Cerebellar cortex (tissue), 1 donor: Measurements from ENCODE around the gene FAAP24.
"Not testable (repeated sequence)": the region's sequence is repeated elsewhere in the genome, so short reads cannot be mapped to it uniquely, and the experiment has no call there.

ENCODE experiments used
- DNase-seq: peaks from one replicate; pipeline ENCODE4 v3.0.0-alpha.2; 2015; ENCODE audit warnings: low spot score

Gene FAAP24

DNA sequence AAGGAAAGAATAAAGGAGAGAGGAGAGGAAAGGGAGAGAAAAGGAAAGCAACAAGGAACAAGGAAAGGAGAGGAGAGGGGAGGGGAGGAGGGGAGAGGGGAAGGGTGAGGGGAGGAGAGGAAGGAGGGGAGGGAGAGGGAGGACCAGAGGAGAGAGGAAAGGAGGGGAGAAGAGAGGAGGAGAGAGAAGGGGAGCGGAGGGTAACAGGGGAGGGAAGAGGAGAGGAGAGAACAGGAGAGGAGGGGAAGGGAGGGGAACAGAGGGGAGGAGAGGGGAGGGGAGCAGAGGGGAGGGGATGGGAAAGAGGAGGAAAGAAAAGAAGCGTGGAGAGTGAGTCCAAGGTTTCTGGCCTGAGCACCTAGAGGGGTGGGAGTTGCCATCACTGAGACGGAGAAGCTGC is 26.7 kb downstream of the FAAP24 start:
- DNase-seq, result no peak

DNA sequence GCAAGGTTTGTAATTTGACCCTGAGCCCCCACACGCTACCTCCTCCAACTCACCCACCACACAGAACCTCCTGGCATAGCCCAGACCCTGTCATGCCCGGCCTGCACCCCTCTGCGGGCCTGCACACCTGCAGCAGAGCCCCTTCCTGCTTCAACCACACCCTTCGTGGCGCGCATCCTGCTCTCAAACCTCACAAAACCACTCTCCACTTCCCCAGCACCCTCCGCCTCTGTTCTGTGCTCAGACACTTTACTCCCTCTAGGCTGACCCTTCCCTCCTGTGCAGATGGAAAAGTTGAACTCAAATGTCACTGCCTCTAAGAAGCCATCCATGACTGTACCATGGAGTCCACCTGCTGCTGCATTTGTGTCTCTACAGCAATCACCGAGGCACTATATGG is 28.5 kb downstream of the FAAP24 start:
- DNase-seq, result no peak

DNA sequence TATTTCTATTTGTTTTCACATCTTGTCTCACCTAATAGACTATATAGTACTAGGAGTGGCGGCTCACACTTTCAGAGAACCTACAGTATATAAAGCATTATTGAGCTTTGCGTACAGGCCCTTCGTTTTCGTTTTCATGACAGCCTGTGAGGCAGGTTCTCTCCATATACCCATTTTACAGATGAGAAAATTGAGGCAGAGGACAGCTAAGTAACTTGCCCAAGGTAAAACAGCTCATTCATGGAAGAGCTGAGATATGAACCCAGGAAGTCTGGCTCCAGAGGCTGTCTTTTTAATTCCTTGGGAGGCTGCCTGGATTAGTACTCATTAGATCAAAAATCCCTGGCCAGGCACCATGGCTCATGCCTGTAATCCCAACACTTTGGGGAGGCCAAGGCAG is 28.9 kb downstream of the FAAP24 start:
- DNase-seq, result no peak

- DNase-seq, result peak; percentile 52
Observed at GRCh38 chr19:33002126-33002865, 30.3 kb downstream of the FAAP24 start.

DNA sequence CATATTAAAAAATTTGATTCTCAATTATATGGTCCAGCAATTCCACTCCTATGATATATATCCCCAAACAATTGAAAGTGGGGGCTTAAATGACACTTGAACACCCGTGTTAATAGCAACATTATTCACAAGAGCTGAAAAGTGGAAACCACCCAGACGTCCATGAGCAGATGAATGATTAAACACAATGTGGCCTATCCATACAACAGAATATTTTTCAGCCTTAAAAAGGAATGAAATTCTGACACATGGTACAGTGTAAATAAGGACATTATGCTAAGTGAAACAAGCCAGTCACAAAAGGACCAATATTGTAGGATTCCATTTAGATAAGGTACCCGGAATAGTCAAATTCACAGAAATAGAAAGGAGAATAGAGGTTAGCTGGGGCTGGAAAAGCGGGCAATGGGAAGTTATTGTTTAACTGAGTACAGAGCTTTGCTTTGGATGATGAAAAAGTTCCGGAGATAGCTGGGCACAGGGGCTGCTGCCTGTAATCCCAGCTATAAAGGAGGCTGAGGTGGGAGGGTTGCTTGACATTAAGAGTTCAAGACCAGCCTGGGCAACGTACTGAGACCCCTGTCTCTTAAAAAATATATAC is 31.5 kb downstream of the FAAP24 start:
- not testable (repeated sequence) for DNase-seq

DNA sequence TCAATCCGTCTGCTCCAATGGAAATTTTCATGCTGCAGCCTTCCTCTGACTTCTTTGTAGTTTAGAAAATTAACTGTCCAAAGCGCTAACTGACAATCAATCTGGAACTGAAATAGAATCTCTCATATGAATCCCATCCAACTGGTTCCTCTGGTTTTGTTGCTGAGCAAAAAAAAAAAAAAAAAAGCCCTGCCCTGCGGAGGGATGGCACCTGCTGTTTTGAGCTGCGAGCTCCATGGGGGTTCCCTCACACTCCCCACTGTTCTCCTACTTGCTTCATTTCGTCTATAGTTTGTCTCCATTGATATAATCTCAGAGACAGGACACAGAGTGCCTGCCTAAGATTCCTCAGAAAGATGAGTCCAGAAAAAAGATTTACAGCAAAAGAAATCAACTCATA is 33.4 kb downstream of the FAAP24 start:
- DNase-seq, result no peak

GRCh38 chr19:33008738-33009137 is 36.7 kb downstream of the FAAP24 start:
- no peak for DNase-seq

DNA sequence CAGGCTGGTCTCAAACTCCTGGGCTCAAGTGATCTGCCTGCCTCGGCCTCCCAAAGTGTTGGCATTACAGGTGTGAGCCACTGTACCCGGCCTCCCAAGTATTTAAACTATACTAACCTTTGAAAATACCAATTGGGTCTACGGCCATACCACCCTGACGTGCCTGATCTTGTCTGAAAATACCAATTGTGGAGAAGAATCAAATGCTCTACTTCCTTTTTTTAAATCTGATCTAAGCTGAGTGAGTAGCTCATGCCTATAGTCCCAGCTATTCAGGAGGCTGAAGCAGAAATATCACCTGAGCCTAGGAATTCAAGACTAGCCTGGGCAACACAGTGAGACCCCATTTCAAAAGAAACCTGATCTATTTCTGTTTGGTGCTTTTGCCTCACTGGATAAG is 38.8 kb downstream of the FAAP24 start:
- DNase-seq, result not testable (repeated sequence)

GRCh38 chr19:33022472-33023116 is 50.6 kb downstream of the FAAP24 start:
- DNase-seq, result no peak

GRCh38 chr19:33024398-33024797 is 52.4 kb downstream of the FAAP24 start:
- no peak for DNase-seq

DNA sequence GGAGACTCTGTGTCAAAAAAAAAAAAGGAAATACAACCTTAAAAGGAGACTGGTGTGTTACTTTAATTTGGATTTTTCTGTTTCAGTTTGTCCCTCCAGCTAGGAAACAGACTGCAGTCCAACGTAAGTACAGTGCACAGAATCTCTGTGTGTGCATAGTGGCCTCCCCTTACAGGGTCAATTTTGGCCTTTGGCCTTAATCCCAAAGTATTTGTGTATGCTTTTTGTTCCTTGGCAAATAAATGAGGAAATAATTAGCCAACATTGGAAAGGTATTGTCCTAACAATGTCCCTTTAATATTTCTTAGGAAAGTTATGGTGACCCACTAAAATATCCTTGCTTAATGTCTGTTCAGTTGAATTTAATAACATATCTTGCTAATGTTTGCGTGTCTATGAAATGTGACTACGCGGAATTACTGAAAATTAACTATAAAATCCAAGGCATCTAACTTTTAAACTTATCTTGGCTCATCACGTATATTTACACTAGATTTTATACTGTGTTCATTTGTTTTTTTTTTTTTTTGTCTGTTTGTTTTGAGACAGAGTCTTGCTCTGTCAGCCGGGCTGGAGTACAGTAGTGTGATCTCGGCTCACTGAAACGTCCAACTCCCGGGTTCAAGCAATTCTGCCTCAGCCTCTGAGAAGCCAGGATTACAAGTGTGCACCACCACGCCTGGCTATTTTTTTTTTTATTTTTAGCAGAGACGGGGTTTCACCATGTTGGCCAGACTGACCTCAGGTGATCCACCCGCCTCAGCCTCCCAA is 53.6 kb downstream of the FAAP24 start:
- not testable (repeated sequence) for DNase-seq

GRCh38 chr19:33026602-33027001 is 54.6 kb downstream of the FAAP24 start:
- not testable (repeated sequence) for DNase-seq
